ENCODE measurements around the gene ZNF709.
A peak's percentile ranks its signal among the peaks of the same experiment; 100 is the strongest.
"Not testable (repeated sequence)": the region's sequence is repeated elsewhere in the genome, so short reads cannot be mapped to it uniquely, and the experiment has no call there.

Gene ZNF709

GRCh38 chr19:12484371-12485051, at the start of gene ZNF709:
Gene ZNF709 (minus strand): TSS chr19:12484816. CDS start chr19:12484657, 159 bp downstream.
- peak; percentile 94 to 95 for DNase-seq

- DNase-seq = no peak
Measured at GRCh38 chr19:12527034-12527836, 42.6 kb upstream of the ZNF709 start.

- no peak for DNase-seq
Measured at GRCh38 chr19:12526542-12526941, 41.9 kb upstream of the ZNF709 start.

GRCh38 chr19:12521996-12522395, 37.4 kb upstream of the ZNF709 start:
- DNase-seq = peak in 1 of 2 experiments; percentile 27

GRCh38 chr19:12513531-12514061, 29.0 kb upstream of the ZNF709 start:
- DNase-seq = no peak

GRCh38 chr19:12497032-12497431, 12.4 kb upstream of the ZNF709 start:
- no peak for DNase-seq

GRCh38 chr19:12496480-12496879, 11.9 kb upstream of the ZNF709 start:
- DNase-seq = no peak

GRCh38 chr19:12495002-12495802, 10.6 kb upstream of the ZNF709 start:
- peak; percentile 95 to 96 for DNase-seq

GRCh38 chr19:12494260-12494860, 9.7 kb upstream of the ZNF709 start:
- no peak for DNase-seq

- not testable (repeated sequence) for DNase-seq
Measured at GRCh38 chr19:12486265-12486783, 1.7 kb upstream of the ZNF709 start.

GRCh38 chr19:12485571-12485970, 955 bp upstream of the ZNF709 start:
- no peak for DNase-seq

- no peak for DNase-seq
Measured at GRCh38 chr19:12485052-12485416, 418 bp upstream of the ZNF709 start.

GRCh38 chr19:12484011-12484370, 625 bp downstream of the ZNF709 start:
- no peak for DNase-seq

GRCh38 chr19:12482509-12482886, 2.1 kb downstream of the ZNF709 start:
- DNase-seq = no peak

GRCh38 chr19:12481781-12482508, 2.7 kb downstream of the ZNF709 start:
- no peak for DNase-seq

- DNase-seq = no peak
Measured at GRCh38 chr19:12478234-12478941, 6.2 kb downstream of the ZNF709 start.

GRCh38 chr19:12467651-12468050, 17.0 kb downstream of the ZNF709 start:
- not testable (repeated sequence) for DNase-seq

GRCh38 chr19:12465211-12465610, 19.4 kb downstream of the ZNF709 start:
- no peak for DNase-seq

GRCh38 chr19:12464769-12465168, 19.8 kb downstream of the ZNF709 start:
- no peak for DNase-seq

- DNase-seq = not testable (repeated sequence)
Measured at GRCh38 chr19:12464139-12464538, 20.5 kb downstream of the ZNF709 start.

- DNase-seq = no peak
Measured at GRCh38 chr19:12453495-12453894, 31.1 kb downstream of the ZNF709 start.
